ENCODE results near the gene COX20. TPM values are rescaled to one million over a fixed set of nuclear protein-coding genes. Genes with fewer than 3 reads are reported as not detected.
A peak's percentile ranks its signal among the peaks of the same experiment; 100 is the strongest.

COX20 gene
- total and polyA plus RNA-seq, 2 donors (not counting 3 experiments of a cell fraction or from before 2014, with no cell fraction given), result 17.1 to 30.2 TPM

DNA sequence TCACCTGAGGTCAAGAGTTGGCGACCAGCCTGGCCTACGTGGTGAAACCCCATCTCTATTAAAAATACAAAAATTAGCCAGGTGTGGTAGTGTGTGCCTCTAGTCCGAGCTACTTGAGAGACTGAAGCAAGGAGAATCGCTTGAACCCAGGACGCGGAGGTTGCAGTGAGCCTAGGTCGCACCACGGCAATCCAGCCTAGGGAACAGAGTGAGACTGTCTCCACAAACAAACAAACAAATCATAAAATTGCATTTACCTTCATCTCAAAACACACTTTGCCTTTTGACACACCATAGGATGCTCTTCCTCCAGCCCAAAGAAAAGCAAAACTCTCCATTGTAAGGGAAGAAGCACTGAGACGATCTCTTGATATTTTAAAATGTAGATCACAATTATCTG is 24.6 kb downstream of the COX20 start:
- DNase-seq (ENCODE audit: low read depth, low spot score) (no peak), FAIRE-seq (no peak)
- Histone ChIP-seq H3K27ac (ENCODE audit: insufficient read depth, low read depth, low read length) (no peak overlapping the region), H2AFZ (ENCODE audit: low read depth, low read length) (no peak overlapping the region), H3K9me1 (replicated peaks; ENCODE audit: control insufficient read depth, extremely low read depth, insufficient read depth, low read length) (no peaks in the 10 kb centered on the region), H3K9ac (replicated peaks; ENCODE audit: extremely low read depth, insufficient read depth, low read length) (no peak overlapping the region), H3K4me1 (ENCODE audit: control insufficient read depth, extremely low read depth, insufficient read depth, low read length) (peaks cover 27% of the 10 kb centered on the region), H3K79me2 (ENCODE audit: control insufficient read depth, insufficient read depth, low read length) (peaks cover 89% of the 10 kb centered on the region), H3K27me3 (ENCODE audit: control insufficient read depth in 2 of 2, insufficient read depth in 2 of 2, low read length in 2 of 2) (no peaks in the 10 kb centered on the region), H3K9me3 (replicated peaks; ENCODE audit: control insufficient read depth, insufficient read depth, low read length) (no peaks in the 10 kb centered on the region), H3K36me3 (ENCODE audit: control insufficient read depth in 2 of 2, extremely low read depth in 1 of 2, insufficient read depth in 2 of 2, low read length in 2 of 2) (peaks cover 16 to 55% of the 10 kb centered on the region in 2 experiments), H4K20me1 (replicated peaks; ENCODE audit: control insufficient read depth, extremely low read depth, insufficient read depth, low read length) (peaks cover 27% of the 10 kb centered on the region), H3K4me2 (ENCODE audit: insufficient read depth, low read length) (peak overlapping the region; percentile 94), H3K4me3 (replicated peaks in 1 of 3; ENCODE audit: insufficient read depth in 1 of 3, low read depth in 1 of 3, low read length in 3 of 3) (peak overlapping the region in 1 of 3 experiments; percentile 97)
- CTCF ChIA-PET, result interaction anchor here (2.3 to 6.6 kb wide), 3 partner anchors 10 to 183 kb away, joined by 13 to 104 read pairs (median 15); no protein-coding TSS in a partner anchor
- no TSS peak for BruUV-seq (replicated peaks)
- TF ChIP-seq POLR2A (IDR thresholded peaks at IDR 0.05; ENCODE audit: low read depth, low read length) (no peak), MYC (IDR thresholded peaks at IDR 0.05; ENCODE audit: low read depth, low read length) (no peak), GATA2 (IDR thresholded peaks at IDR 0.05; ENCODE audit: insufficient read depth, insufficient read length, low read depth, low read length) (no peak), FOS (IDR thresholded peaks at IDR 0.05; ENCODE audit: borderline replicate concordance, insufficient read depth, low read length) (no peak), POLR2AphosphoS5 (IDR thresholded peaks at IDR 0.05; ENCODE audit: insufficient read depth, low read depth, low read length) (no peak), EZH2 (IDR thresholded peaks at IDR 0.05; ENCODE audit: borderline replicate concordance, low read depth, low read length, severe bottlenecking) (no peak), JUN (IDR thresholded peaks at IDR 0.05; ENCODE audit: borderline replicate concordance, insufficient read depth, insufficient read length, low read depth) (no peak)
- TF ChIP-seq, protein P1, sequence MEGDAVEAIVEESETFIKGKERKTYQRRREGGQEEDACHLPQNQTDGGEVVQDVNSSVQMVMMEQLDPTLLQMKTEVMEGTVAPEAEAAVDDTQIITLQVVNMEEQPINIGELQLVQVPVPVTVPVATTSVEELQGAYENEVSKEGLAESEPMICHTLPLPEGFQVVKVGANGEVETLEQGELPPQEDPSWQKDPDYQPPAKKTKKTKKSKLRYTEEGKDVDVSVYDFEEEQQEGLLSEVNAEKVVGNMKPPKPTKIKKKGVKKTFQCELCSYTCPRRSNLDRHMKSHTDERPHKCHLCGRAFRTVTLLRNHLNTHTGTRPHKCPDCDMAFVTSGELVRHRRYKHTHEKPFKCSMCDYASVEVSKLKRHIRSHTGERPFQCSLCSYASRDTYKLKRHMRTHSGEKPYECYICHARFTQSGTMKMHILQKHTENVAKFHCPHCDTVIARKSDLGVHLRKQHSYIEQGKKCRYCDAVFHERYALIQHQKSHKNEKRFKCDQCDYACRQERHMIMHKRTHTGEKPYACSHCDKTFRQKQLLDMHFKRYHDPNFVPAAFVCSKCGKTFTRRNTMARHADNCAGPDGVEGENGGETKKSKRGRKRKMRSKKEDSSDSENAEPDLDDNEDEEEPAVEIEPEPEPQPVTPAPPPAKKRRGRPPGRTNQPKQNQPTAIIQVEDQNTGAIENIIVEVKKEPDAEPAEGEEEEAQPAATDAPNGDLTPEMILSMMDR (IDR thresholded peaks at IDR 0.05; ENCODE audit: extremely low read depth in 1 of 2, insufficient read depth in 1 of 2, low read depth in 1 of 2, low read length in 2 of 2), result no peak
- TF ChIP-seq, protein P2, sequence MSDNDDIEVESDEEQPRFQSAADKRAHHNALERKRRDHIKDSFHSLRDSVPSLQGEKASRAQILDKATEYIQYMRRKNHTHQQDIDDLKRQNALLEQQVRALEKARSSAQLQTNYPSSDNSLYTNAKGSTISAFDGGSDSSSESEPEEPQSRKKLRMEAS (IDR thresholded peaks at IDR 0.05; ENCODE audit: insufficient read depth, insufficient read length), result no peak
- intact Hi-C loops (cut with micrococcal nuclease), result no loop called here
- dilution Hi-C loops (cut with MboI; ENCODE audit: extremely low pct_ligation_motif_present, low sequenced_read_pairs), result no loop called here
- POLR2A ChIA-PET, result no interaction called here
